DMS53 treated with DMSO at 0.1 percent for 48 hours (cell line): Measurements from ENCODE around the gene KIAA0825.
"Not testable (repeated sequence)": the region's sequence is repeated elsewhere in the genome, so short reads cannot be mapped to it uniquely, and the experiment has no call there.

Experiments
- DNase-seq: peaks from one replicate; lab custom pipeline; 2025; ENCODE audit not compliant: unreplicated experiment; lab: John Stamatoyannopoulos, UW

Gene KIAA0825

GRCh38 chr5:94125107-94125506 lies 493.3 kb downstream of the KIAA0825 start:
- DNase-seq, result no peak

DNA sequence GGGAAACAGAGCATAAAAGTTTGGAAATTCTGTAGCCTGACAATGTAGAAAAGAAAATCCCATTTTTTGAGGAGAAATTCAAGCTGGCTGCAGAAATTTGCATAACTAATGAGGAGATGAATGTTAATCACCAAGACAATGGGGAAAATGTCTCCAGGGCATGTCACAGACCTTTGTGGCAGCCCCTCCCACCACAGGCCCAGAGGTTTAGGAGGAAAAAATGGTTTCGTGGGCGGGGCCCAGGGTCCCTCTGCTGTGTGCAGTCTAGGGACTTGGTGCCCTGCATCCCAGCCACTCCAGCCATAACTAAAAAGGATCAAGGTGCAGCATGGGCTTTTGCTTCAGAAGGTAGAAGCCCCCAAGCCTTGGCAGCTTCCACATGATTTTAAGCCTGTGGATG lies 502.1 kb downstream of the KIAA0825 start:
- DNase-seq, result not testable (repeated sequence)

GRCh38 chr5:94113087-94113486 lies 505.3 kb downstream of the KIAA0825 start:
- DNase-seq, result no peak

DNA sequence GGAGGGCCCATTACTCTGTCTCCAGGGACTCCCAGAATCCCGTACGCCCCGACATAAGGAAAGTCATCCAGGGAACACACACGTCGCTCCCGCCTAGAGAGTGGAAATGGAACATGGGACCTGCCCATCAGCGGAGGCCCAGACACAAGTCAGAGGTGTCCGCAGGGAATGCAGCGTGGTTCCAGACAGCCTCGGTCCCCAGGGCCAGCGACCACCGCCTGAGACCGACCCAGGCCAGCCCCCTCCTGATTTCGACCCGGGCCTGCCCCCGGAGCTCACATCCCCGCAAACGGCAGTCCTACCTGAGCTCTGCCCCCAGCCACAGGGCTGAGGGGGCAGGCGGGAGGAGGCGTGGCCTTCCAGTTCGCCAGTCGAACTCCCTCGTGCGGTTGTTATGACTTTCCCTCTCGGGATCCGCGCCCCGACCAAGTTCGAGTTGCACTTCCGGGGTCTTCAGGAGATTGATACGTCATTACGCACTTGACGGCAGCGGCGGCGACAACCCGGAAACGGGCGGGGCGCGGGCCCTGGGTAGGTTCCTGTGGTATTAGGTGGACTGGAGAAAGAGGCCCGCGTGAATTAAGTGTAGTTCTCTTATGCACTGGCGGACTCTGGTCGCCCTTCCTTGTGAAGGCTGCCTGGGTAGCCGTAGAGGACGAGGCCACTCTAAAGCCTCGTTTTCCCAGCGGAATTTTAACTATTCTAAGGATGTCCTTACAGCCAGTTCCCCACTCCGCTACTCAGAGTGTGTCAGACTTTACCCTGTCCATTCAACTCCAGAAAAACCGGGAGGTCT lies 507.0 kb downstream of the KIAA0825 start:
- DNase-seq, result peak; percentile 93

GRCh38 chr5:94103514-94104245 lies 514.7 kb downstream of the KIAA0825 start:
- no peak for DNase-seq
